GM11168 (cell line): Measurements from ENCODE around the gene GPR180.

Experiments used
- in situ Hi-C: fragments of 300-500 bp; cut with MboI; formaldehyde crosslinking; loops from one replicate; pipeline ENCODE4 v1.12.0; 2022; ENCODE audit warnings: low sequenced_read_pairs; ENCODE audit not compliant: unreplicated experiment

GPR180 gene

DNA sequence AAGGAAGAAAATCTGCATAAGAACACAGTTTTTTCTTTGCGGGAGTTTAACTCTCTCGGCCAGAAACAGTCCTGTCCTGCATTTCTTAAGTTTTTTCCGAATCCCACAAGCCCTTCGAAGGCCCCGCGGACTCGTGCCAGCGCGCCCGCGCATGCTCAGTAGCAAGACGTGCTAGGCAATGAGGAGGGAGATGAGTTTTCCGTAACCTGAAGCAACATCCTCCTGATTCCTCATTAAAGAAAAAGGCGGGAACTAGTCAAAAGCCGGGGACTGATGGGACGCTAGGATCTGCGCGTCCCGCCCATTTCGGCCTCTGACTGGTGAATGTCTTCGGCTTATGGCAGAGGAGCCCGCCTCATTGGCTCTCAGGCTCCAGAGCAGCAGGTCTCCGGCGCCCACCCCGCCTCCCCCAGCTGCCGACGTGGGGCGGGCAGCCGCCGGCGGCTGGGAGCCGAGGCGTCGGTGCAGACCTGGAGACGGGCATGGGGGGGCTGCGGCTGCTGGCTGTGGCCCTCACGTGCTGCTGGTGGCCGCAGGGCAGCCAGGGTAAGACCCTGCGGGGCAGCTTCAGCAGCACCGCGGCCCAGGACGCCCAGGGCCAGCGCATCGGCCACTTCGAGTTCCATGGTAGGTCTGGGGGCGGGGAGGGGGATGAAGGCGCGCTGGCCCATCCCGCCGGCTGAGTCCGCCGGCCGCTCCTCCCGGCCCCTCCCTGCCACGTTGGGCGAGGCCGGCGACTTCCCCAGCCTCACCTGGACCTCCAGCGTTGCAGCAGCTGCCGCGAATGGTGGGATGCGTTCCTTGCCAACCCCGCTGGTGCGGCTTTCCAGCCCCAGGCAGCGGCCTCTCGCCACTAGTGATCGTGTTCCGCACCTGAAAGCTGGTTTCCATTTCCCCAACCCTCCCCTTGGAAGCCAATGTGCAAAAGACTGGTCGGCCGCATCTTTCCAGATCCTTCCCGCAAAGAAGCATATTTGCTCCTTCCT, at the start of gene GPR180:
Gene GPR180, plus strand, starts transcription at position 412 of the 986 bp plus-strand sequence. Its CDS starts 71 bp downstream, at position 483.
- in situ Hi-C loops, result no loop called here

- in situ Hi-C loops, result no loop called here
Observed at GRCh38 chr13:94552095-94552494, 49.6 kb upstream of the GPR180 start.

GRCh38 chr13:94553766-94554165, 47.9 kb upstream of the GPR180 start:
- in situ Hi-C loops, result no loop called here

DNA sequence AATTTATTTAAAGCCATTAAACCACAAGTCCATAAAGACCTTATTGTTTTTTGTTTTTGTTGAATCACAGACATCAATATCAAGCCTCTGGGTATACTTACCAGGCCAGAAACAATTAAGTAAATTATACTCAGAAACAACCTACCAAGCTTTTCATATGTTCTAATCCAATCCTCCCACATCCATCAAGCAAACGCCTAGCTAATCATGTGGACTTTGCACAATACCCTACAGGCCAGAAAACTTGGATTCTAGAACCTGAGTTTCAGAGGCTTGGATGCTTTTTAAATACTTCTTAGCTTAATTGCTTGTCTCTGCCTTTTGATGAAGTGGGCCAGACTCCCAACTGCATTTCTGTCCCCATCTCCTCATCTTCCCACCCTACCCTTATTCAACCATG, 45.6 kb upstream of the GPR180 start:
- in situ Hi-C loops, result no loop called here

GRCh38 chr13:94556621-94557020, 45.0 kb upstream of the GPR180 start:
- in situ Hi-C loops, result no loop called here

- in situ Hi-C loops, result no loop called here
Observed at GRCh38 chr13:94557684-94558235, 43.9 kb upstream of the GPR180 start.

GRCh38 chr13:94558716-94559115, 42.9 kb upstream of the GPR180 start:
- in situ Hi-C loops, result no loop called here

GRCh38 chr13:94559222-94559795, 42.3 kb upstream of the GPR180 start:
- in situ Hi-C loops, result no loop called here

- in situ Hi-C loops, result no loop called here
Observed at GRCh38 chr13:94560116-94560515, 41.5 kb upstream of the GPR180 start.

DNA sequence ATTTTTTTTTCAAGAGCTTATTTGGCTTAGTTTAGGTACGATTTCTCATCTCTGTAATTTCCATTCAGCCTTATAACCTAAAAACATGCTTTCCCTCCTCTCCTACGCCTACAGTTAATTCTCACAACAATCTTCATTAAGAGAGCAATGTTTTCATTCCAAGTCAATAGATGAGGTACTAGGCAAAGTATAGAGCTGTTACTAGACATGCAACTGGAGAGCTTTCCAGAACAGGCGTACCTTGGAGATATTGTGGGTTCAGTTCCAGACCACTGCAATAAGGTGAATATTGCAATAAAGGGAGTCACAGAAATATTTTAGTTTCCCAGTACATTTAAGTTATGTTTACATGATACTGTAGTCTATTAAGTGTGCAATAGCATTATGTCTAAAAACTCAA, 40.5 kb upstream of the GPR180 start:
- in situ Hi-C loops, result no loop called here

- in situ Hi-C loops, result no loop called here
Observed at GRCh38 chr13:94567581-94567980, 34.1 kb upstream of the GPR180 start.

DNA sequence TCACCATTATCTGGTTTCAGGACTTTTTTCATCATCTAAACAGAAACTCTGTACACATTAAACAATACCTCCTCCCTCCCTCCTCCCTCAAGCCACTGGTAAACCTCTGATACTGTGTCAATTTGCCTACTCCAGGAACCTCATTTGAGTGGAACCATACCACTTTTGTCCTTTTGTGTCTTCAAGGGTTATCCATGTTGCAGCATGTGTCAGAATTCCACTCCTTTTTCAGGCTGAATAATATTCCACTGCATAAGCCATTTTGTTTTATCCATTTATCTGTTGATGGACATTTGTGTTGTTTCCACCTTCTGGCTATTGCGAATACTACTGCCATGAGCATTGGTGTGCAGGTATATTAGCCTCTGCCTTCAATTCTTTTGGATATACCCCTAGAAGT, 33.2 kb upstream of the GPR180 start:
- in situ Hi-C loops, result no loop called here

DNA sequence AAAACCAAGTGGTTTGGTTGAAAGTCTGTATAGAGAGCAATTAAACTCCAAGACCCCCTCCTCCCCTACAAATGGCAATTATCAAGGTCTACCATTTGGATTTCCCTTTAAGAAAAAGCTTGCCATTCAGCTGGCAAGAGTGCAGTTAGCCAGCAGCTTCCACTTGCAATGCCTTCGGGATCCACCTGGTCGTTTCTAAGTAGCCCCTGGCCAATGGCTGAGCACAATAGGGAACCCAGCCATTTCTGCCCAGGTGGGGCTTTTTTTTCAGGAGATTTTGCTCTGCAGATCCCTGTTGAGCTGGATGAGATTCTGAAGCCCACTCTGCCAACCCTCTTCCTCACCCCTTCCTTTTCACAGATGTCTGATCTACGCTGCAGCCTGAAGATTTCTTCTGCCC, 32.0 kb upstream of the GPR180 start:
- in situ Hi-C loops, result no loop called here

DNA sequence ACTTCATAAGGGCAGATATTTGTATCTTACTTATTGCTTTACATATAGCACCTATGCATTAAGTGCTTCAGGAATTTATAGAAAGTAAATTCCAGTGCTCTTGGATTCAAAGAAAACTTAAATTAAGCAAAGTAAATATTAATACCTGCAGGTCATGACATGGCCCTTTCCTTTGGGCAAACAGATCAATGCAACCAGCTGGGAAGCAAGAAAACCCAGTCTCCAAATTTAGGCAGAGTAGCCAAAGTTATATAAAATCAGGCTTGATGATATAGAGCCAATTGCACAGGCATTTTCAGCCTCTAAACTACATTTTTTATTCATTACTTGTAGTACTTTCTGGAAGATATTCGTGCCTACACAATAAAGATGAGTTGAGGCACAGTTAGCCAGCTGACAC, 22.6 kb upstream of the GPR180 start:
- in situ Hi-C loops, result no loop called here

GRCh38 chr13:94583926-94584325, 17.7 kb upstream of the GPR180 start:
- in situ Hi-C loops, result no loop called here

- in situ Hi-C loops, result no loop called here
Observed at GRCh38 chr13:94585543-94586101, 16.0 kb upstream of the GPR180 start.

DNA sequence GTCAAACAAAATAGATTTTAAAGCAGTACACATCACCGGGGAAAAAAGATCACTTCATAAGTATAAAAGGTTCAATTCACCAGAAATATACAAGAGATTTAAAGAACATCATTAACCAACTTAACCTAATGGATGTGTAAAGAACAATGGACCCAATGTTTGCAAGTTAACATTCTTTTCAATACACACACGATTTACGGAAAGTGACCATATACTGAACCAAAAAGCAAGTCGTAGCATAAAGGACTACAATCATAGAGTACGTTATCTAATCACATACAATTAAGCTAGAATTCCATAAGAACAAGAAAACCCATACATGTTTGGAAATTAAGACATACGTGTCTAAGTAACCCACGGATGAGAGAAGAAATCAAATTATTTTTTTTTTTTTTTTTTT, 15.3 kb upstream of the GPR180 start:
- in situ Hi-C loops, result no loop called here

DNA sequence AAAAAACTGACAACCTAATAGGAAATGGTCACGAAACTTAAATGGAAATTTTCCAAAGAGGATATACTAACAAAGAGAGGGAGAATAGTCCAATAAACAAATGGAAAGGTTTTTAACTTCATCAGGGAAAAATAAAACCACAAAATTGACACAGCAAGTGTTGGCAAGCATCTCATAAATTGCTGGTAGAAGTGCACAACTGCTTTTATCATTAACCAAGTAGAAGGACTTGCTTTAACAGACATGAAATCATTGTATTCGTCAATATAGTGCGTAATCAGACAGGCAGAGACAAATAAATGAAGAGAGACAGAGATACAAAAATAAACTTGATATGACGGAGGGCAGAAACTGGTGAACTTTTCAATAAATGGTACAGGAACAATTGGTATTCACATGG, 13.1 kb upstream of the GPR180 start:
- in situ Hi-C loops, result no loop called here

DNA sequence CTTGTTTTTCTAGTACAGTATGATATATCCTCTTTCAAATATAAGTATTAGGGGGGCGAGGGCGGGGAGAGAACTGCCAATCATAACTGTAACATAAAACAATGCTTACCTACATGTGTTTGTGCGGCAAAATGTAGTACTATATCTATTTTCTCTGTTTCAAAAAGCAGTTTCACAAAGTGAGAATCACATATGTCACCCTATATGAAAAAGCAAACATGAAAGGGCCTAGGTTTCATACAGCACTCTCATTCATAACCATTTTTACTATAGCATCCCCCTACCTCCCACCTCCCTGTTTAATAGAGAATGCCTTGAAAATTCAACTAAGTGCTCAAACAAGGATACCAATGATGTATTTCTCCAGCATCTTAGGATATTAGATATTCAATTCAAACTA, 10.9 kb upstream of the GPR180 start:
- in situ Hi-C loops, result no loop called here

DNA sequence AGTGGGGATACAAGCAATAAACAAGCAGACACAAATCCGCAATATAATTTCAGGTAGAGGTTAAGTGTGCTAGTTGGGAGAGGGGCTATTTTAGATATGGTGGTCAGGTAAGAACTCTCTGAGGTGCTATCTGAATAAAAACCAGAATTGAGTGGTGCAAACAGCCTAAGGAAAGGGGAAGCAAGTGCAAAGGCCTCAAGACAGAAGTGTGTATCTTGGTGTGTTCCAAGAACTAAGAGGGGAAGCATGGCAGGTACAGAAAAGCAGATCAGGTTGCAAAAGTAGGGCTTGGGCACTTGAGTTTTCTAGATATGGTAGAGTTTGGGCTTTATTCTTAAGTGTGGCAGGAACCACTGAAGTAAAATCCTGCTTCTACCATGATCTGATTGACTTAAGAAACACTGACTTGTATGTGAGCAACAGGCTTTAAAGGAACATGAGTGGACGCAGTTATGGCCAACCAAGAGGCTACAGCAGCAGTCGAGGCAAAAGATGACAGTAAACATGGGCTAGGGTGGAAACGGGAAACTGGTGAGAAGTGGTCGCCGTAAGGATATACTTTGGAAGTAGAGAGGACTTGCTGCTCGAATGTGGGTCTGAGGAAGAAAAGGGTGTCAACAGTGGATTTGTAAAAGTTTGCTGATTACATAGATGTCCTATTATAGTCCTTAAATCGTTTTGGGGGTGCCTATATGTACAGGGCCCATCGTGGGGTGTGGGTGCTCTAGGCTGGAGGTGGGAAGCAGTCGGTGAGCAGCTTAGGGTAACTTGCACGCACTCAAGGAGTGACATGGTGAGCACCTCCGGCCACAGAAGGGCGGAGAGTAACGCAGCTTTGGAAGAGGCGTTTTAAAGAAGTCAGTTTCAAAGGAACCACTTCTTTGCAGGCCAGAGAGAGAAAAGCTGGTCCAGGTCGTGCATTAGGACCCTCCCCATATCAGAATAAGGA, 6.4 kb upstream of the GPR180 start:
- in situ Hi-C loops, result no loop called here
